WTC11 (cell line): ENCODE results near the gene DNM3. TPM values are rescaled to one million over a fixed set of nuclear protein-coding genes. Genes with fewer than 3 reads are reported as not detected.

Experiments
- ATAC-seq: fragments of 200-7000 bp; cut with Tn5 transposase; 2 replicates; pipeline ENCODE4 v1.10.0; 2021; ENCODE audit warnings: mild to moderate bottlenecking, moderate library complexity
- CTCF ChIA-PET: fragments of 300-600 bp; sonication (Branson Sonifier 250); formaldehyde crosslinking; loops from one replicate; lab custom pipeline; 2021; ENCODE audit warnings: antibody characterized with exemption; lab: Charles Lee
- POLR2A ChIA-PET: fragments of 350-600 bp; sonication (Branson Sonifier 250); formaldehyde crosslinking; loops from one replicate; lab custom pipeline; 2021; ENCODE audit warnings: antibody characterized with exemption; lab: Charles Lee
- DNase-seq: peaks from one replicate; pipeline ENCODE4 v3.0.0; 2021; ENCODE audit warnings: low spot score
- H3K27ac Mint-ChIP-seq: 2 replicates; pipeline ENCODE4 v1.8.0; 2021; ENCODE audit warnings: mixed read lengths
- H3K27me3 Mint-ChIP-seq: 2 replicates; pipeline ENCODE4 v1.8.0; 2021; ENCODE audit warnings: low read depth, mild to moderate bottlenecking, moderate library complexity, mixed read lengths
- H3K36me3 Mint-ChIP-seq: 2 replicates; pipeline ENCODE4 v1.8.0; 2021; ENCODE audit warnings: mixed read lengths
- H3K4me1 Mint-ChIP-seq: 2 replicates; pipeline ENCODE4 v1.8.0; 2022; ENCODE audit warnings: mixed read lengths
- H3K4me3 Mint-ChIP-seq: 2 replicates; pipeline ENCODE4 v1.8.0; 2021; ENCODE audit warnings: mild to moderate bottlenecking, moderate library complexity, mixed read lengths
- H3K9me3 Mint-ChIP-seq: 2 replicates; pipeline ENCODE4 v1.8.0; 2021; ENCODE audit warnings: mixed read lengths
- ATF2 ChIP-seq: sonication (generic); formaldehyde crosslinking; IDR thresholded peaks from 2 replicates; pipeline ENCODE4 v1.8.1; 2022; ENCODE audit warnings: low read depth, missing genetic modification reagents, borderline replicate concordance
- ATF3 ChIP-seq: sonication (generic); formaldehyde crosslinking; conservative IDR thresholded peaks from 2 replicates; pipeline ENCODE4 v1.8.1; 2022; ENCODE audit warnings: mild to moderate bottlenecking, missing genetic modification reagents
- E2F5 ChIP-seq: sonication (generic); formaldehyde crosslinking; IDR thresholded peaks from 2 replicates; pipeline ENCODE4 v1.8.1; 2022; ENCODE audit warnings: mild to moderate bottlenecking, moderate library complexity, missing genetic modification reagents
- ETV6 ChIP-seq: sonication (generic); formaldehyde crosslinking; IDR thresholded peaks from 2 replicates; pipeline ENCODE4 v1.8.1; 2022; ENCODE audit warnings: mild to moderate bottlenecking, missing genetic modification reagents
- FOXJ3 ChIP-seq: sonication (generic); formaldehyde crosslinking; IDR thresholded peaks from 2 replicates; pipeline ENCODE4 v1.9.0; 2021; ENCODE audit warnings: missing genetic modification reagents, mild to moderate bottlenecking, borderline replicate concordance
- FOXP1 ChIP-seq: sonication (generic); formaldehyde crosslinking; IDR thresholded peaks from 2 replicates; pipeline ENCODE4 v1.8.0; 2022; ENCODE audit warnings: missing genetic modification reagents, mild to moderate bottlenecking, moderate library complexity, borderline replicate concordance
- NFE2L1 ChIP-seq: sonication (generic); formaldehyde crosslinking; IDR thresholded peaks from 2 replicates; pipeline ENCODE4 v1.8.1; 2023; ENCODE audit warnings: missing genetic modification reagents
- NFYB ChIP-seq: sonication (generic); formaldehyde crosslinking; conservative IDR thresholded peaks from 2 replicates; pipeline ENCODE4 v1.8.0; 2022; ENCODE audit warnings: low read depth, missing genetic modification reagents
- NR2C2 ChIP-seq: sonication (generic); formaldehyde crosslinking; IDR thresholded peaks from 2 replicates; pipeline ENCODE4 v1.8.0; 2022; ENCODE audit warnings: mild to moderate bottlenecking, missing genetic modification reagents
- RELA ChIP-seq: sonication (generic); formaldehyde crosslinking; IDR thresholded peaks from 2 replicates; pipeline ENCODE4 v1.8.1; 2022; ENCODE audit warnings: missing genetic modification reagents, mild to moderate bottlenecking, borderline replicate concordance
- SMAD3 ChIP-seq: sonication (generic); formaldehyde crosslinking; IDR thresholded peaks from 2 replicates; pipeline ENCODE4 v1.8.0; 2022; ENCODE audit warnings: missing genetic modification reagents, mild to moderate bottlenecking, borderline replicate concordance
- ZBTB21 ChIP-seq: sonication (generic); formaldehyde crosslinking; IDR thresholded peaks from 2 replicates; pipeline ENCODE4 v1.8.1; 2023; ENCODE audit warnings: mild to moderate bottlenecking, missing genetic modification reagents, borderline replicate concordance
- ZNF121 ChIP-seq: sonication (generic); formaldehyde crosslinking; IDR thresholded peaks from 2 replicates; pipeline ENCODE4 v1.8.0; 2023; ENCODE audit warnings: missing genetic modification reagents
- total RNA-seq: library from RNA; stranded (reverse); gene quantifications from 3 replicates; pipeline ENCODE4 v1.2.3, GENCODE V29; 2021
- TF ChIP-seq, protein P1 (sequence below): fragments of 250-450 bp; sonication (Bioruptor Pico); IDR thresholded peaks from 2 replicates; pipeline ENCODE4 v1.9.0; 2021; ENCODE audit warnings: moderate library complexity, mild to moderate bottlenecking, inconsistent platforms, borderline replicate concordance
- TF ChIP-seq, protein P2 (sequence below): fragments of 250-450 bp; sonication (Bioruptor Pico); conservative IDR thresholded peaks from 2 replicates; pipeline ENCODE4 v1.9.0; 2021; ENCODE audit warnings: mild to moderate bottlenecking

DNM3 gene
- total RNA-seq, 1 experiment from 2014 or later, result 1.9 TPM

DNA sequence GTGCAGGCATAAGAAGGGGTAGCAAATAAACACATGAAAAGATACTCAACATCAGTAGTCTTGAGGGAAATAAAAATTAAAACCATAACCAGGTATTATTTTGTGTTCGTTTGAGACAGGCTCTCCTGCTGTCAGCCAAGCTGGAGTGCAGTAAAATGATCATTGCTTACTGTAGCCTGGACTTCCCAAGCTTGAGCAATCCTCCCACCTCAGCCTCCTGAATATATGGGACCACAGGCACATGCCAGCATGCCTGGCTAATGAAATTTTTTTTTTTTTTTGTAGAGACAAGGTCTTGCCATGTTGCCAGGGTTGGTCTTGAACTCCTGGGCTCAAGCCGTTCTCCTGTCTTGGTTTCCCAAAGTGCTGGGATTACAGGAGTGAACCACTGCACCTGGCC lies 108.0 kb downstream of the DNM3 start:
- peaks cover 56% of the 10 kb centered on the region for H3K4me1 Mint-ChIP-seq
- peaks cover 32% of the 10 kb centered on the region for H3K9me3 Mint-ChIP-seq
- peaks cover 21% of the 10 kb centered on the region for H3K36me3 Mint-ChIP-seq
- no peak for ATAC-seq
- ChIA-PET CTCF (no interaction called here), POLR2A (no interaction called here)
- H3K27ac Mint-ChIP-seq, result no peak overlapping the region
- TF ChIP-seq ETV6 (CRISPR knock-in tag), result no peak
- no peak overlapping the region for H3K4me3 Mint-ChIP-seq
- DNase-seq, result no peak
- no peaks in the 10 kb centered on the region for H3K27me3 Mint-ChIP-seq

GRCh38 chr1:171953835-171954234 lies 112.5 kb downstream of the DNM3 start:
- TF ChIP-seq FOXP1 (CRISPR knock-in tag) (no peak), NR2C2 (CRISPR knock-in tag) (no peak)
- TF ChIP-seq, protein P1, sequence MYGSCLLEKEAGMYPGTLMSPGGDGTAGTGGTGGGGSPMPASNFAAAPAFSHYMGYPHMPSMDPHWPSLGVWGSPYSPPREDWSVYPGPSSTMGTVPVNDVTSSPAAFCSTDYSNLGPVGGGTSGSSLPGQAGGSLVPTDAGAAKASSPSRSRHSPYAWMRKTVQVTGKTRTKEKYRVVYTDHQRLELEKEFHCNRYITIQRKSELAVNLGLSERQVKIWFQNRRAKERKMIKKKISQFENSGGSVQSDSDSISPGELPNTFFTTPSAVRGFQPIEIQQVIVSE (CRISPR knock-in tag), result no peak
- TF ChIP-seq, all 79 proteins: peak for 0
- ATAC-seq (peak; percentile 41; the same call in 1 of the 2 replicates), DNase-seq (no peak)
- peaks cover 21% of the 10 kb centered on the region for H3K36me3 Mint-ChIP-seq
- ChIA-PET POLR2A (no interaction called here), CTCF (interaction anchor here (1.3 kb wide), 1 partner anchor 153 kb away, joined by 3 read pairs; no protein-coding TSS in a partner anchor)
- H3K27me3 Mint-ChIP-seq, result no peaks in the 10 kb centered on the region
- H3K27ac Mint-ChIP-seq, result no peak overlapping the region
- peaks cover 25% of the 10 kb centered on the region for H3K4me1 Mint-ChIP-seq
- H3K4me3 Mint-ChIP-seq, result no peak overlapping the region
- H3K9me3 Mint-ChIP-seq, result peaks cover 43% of the 10 kb centered on the region

GRCh38 chr1:171954361-171954760 lies 113.1 kb downstream of the DNM3 start:
- no peak for DNase-seq
- CTCF ChIA-PET, result interaction anchor here (1.3 kb wide), 1 partner anchor 154 kb away, joined by 3 read pairs; no protein-coding TSS in a partner anchor
- Mint-ChIP-seq H3K4me3 (no peak overlapping the region), H3K27ac (no peak overlapping the region)
- no peak for TF ChIP-seq NFE2L1
- TF ChIP-seq ATF2 (CRISPR knock-in tag), result no peak
- TF ChIP-seq, protein P2, sequence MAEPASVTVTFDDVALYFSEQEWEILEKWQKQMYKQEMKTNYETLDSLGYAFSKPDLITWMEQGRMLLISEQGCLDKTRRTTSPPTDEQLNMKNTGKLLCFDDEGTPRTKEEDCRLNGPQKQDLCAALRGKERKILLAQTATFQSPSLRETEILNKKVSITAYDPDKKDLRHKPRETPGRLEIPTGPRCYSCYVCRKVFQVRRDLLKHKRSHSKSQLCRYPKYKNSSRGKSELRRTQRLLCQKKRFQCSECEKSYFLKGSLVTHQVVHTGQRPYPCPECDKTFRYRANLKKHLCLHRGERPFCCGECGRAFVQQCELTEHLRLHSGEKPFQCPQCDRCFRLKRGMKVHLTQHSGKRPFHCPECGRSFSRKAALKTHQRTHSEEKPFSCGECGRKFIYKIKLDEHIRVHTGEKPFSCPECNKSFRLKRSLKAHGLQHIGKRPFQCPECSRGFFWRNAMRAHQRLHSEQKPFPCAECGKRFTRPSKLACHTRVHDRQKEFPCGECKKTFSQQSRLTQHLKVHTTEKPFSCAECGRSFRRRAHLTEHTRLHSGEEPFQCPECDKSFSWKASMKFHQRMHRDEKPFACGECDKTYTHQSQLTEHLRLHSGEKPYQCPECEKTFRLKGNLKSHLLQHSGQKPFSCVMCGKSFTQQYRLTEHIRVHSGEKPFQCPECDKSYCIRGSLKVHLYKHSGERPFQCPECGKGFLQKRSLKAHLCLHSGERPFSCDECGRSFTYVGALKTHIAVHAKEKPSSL (CRISPR knock-in tag), result no peak
- TF ChIP-seq SMAD3 (CRISPR knock-in tag), result no peak
- TF ChIP-seq ZBTB21 (CRISPR knock-in tag), result no peak
- no peak for TF ChIP-seq ATF3 (CRISPR knock-in tag)
- TF ChIP-seq FOXJ3 (CRISPR knock-in tag), result no peak
- TF ChIP-seq, all 79 proteins: peak for 0
- Mint-ChIP-seq H3K27me3 (no peaks in the 10 kb centered on the region), H3K4me1 (peaks cover 25% of the 10 kb centered on the region), H3K9me3 (peaks cover 39% of the 10 kb centered on the region), H3K36me3 (peaks cover 18% of the 10 kb centered on the region)
- ATAC-seq, result no peak
- POLR2A ChIA-PET, result no interaction called here

GRCh38 chr1:171961861-171962260 lies 120.6 kb downstream of the DNM3 start:
- Mint-ChIP-seq H3K9me3 (peaks cover 18% of the 10 kb centered on the region), H3K36me3 (peaks cover 11% of the 10 kb centered on the region), H3K27me3 (no peaks in the 10 kb centered on the region), H3K4me3 (no peak overlapping the region), H3K27ac (no peak overlapping the region), H3K4me1 (peaks cover 24% of the 10 kb centered on the region)
- ATAC-seq (no peak), DNase-seq (no peak)
- CTCF ChIA-PET, result no interaction called here
- TF ChIP-seq ZNF121 (CRISPR knock-in tag) (no peak), NFYB (CRISPR knock-in tag) (no peak), RELA (CRISPR knock-in tag) (no peak), SMAD3 (CRISPR knock-in tag) (no peak), E2F5 (CRISPR knock-in tag) (no peak)
- POLR2A ChIA-PET, result no interaction called here
